ENCODE measurements around the gene DUSP15. TPM values are rescaled to one million over a fixed set of nuclear protein-coding genes. Genes with fewer than 3 reads are reported as not detected.
A peak's percentile ranks its signal among the peaks of the same experiment; 100 is the strongest.
"Not testable (repeated sequence)": the region's sequence is repeated elsewhere in the genome, so short reads cannot be mapped to it uniquely, and the experiment has no call there.

The DUSP15 gene
- total RNA-seq, 1 donor from 2014 or later: 6.0 TPM

- peak; percentile 76 for DNase-seq (ENCODE audit: low spot score)
These were observed 47.7 kb downstream of the DUSP15 start for GRCh38 chr20:31822421-31823330.

- no peak for DNase-seq (ENCODE audit: low spot score)
These were observed 48.9 kb downstream of the DUSP15 start for GRCh38 chr20:31821427-31821826.

- DNase-seq (ENCODE audit: low spot score): no peak
These were observed 50.1 kb downstream of the DUSP15 start for GRCh38 chr20:31820228-31820627.

GRCh38 chr20:31819083-31819784, 51.1 kb downstream of the DUSP15 start, which contains the start of gene MYLK2:
Gene MYLK2 (plus strand): TSS chr20:31819356. CDS start chr20:31819581, 225 bp downstream.
- DNase-seq (ENCODE audit: low spot score): no peak

GRCh38 chr20:31818376-31818908, 51.9 kb downstream of the DUSP15 start:
- DNase-seq (ENCODE audit: low spot score): no peak

- DNase-seq (ENCODE audit: low spot score): no peak
These were observed 52.9 kb downstream of the DUSP15 start for GRCh38 chr20:31817461-31817860.

- no peak for DNase-seq (ENCODE audit: low spot score)
These were observed 54.1 kb downstream of the DUSP15 start for GRCh38 chr20:31816221-31816620.

GRCh38 chr20:31815408-31816188, 54.7 kb downstream of the DUSP15 start:
- peak; percentile 62 for DNase-seq (ENCODE audit: low spot score)

GRCh38 chr20:31814142-31814541, 56.2 kb downstream of the DUSP15 start:
- DNase-seq (ENCODE audit: low spot score): not testable (repeated sequence)

GRCh38 chr20:31813611-31814010, 56.7 kb downstream of the DUSP15 start:
- DNase-seq (ENCODE audit: low spot score): no peak

- DNase-seq (ENCODE audit: low spot score): peak; percentile 70
These were observed 58.3 kb downstream of the DUSP15 start for GRCh38 chr20:31811796-31812728.

- no peak for DNase-seq (ENCODE audit: low spot score)
These were observed 59.1 kb downstream of the DUSP15 start for GRCh38 chr20:31811198-31811597.

Other genes with a start within 250 kb of the DUSP15 start
- gene COX4I2, start 232.6 kb downstream of the DUSP15 start, total RNA-seq (ENCODE audit: insufficient read depth, low replicate concordance): 7.9 TPM
- 37.8 TPM for gene BCL2L1, start 147.7 kb downstream of the DUSP15 start, total RNA-seq (ENCODE audit: insufficient read depth, low replicate concordance)
- 5.3 TPM for gene TPX2, start 131.2 kb downstream of the DUSP15 start, total RNA-seq (ENCODE audit: insufficient read depth, low replicate concordance)
- 0.72 TPM for gene MYLK2, start 51.2 kb downstream of the DUSP15 start, total RNA-seq (ENCODE audit: insufficient read depth, low replicate concordance)
- 0.72 TPM for gene FOXS1, start 24.9 kb downstream of the DUSP15 start, total RNA-seq (ENCODE audit: insufficient read depth, low replicate concordance)
- 5.8 TPM for gene TTLL9, start 107 bp upstream of the DUSP15 start, total RNA-seq (ENCODE audit: insufficient read depth, low replicate concordance)
- 1.2 TPM for gene PDRG1, start 81.5 kb upstream of the DUSP15 start, total RNA-seq (ENCODE audit: insufficient read depth, low replicate concordance)
- 0.48 TPM for gene XKR7, start 97.6 kb upstream of the DUSP15 start, total RNA-seq (ENCODE audit: insufficient read depth, low replicate concordance)
- 7.9 TPM for gene CCM2L, start 139.9 kb upstream of the DUSP15 start, total RNA-seq (ENCODE audit: insufficient read depth, low replicate concordance)
- 6.0 TPM for gene HCK, start 181.7 kb upstream of the DUSP15 start, total RNA-seq (ENCODE audit: insufficient read depth, low replicate concordance)
- 12.5 TPM for gene TM9SF4, start 239.2 kb upstream of the DUSP15 start, total RNA-seq (ENCODE audit: insufficient read depth, low replicate concordance)